T-helper 1 cell treated with Interleukin-12 subunit alpha and Interleukin-12 subunit beta and Interleukin-4 antibody, amounts not matched to agents 30 μg/mL and 1 μg/mL, for 36 hours (primary cell): ENCODE data around the gene TMEM119.

Experiments
- H3K27ac Mint-ChIP-seq: one replicate; pipeline ENCODE4 v1.8.0; 2021; ENCODE audit warnings: mild to moderate bottlenecking, mixed read lengths
- H3K27me3 Mint-ChIP-seq: one replicate; pipeline ENCODE4 v1.8.0; 2021; ENCODE audit warnings: low read depth, mixed read lengths
- H3K36me3 Mint-ChIP-seq: one replicate; pipeline ENCODE4 v1.8.0; 2021; ENCODE audit warnings: low read depth, mixed read lengths
- H3K4me1 Mint-ChIP-seq: one replicate; pipeline ENCODE4 v1.8.0; 2021; ENCODE audit warnings: low read depth, mixed read lengths
- H3K4me3 Mint-ChIP-seq: one replicate; pipeline ENCODE4 v1.8.0; 2021; ENCODE audit warnings: mild to moderate bottlenecking, moderate library complexity, mixed read lengths
- H3K9me3 Mint-ChIP-seq: one replicate; pipeline ENCODE4 v1.8.0; 2021; ENCODE audit warnings: mixed read lengths

The TMEM119 gene

DNA sequence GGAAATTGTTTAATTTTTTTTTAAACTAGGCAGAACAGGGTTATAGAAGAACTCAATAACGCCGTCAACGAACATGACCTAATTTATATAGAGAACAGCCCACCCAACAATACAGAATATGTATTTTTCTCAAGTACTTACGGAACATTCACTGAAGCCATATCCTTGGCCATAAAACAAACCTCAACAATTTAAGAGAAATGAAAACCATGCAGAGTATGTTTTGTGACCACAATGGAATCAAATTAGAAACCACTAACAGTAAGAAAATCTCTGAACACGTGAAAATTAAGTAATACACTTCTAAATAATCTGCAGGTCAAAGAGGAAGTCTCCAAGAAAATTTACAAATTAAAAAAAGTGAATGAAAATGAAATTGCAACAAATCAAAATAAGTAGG lies 46.3 kb downstream of the TMEM119 start:
- Mint-ChIP-seq H3K9me3 (no peaks in the 10 kb centered on the region), H3K36me3 (peaks cover 17% of the 10 kb centered on the region), H3K4me1 (peaks cover 36% of the 10 kb centered on the region), H3K4me3 (no peak overlapping the region), H3K27me3 (no peaks in the 10 kb centered on the region), H3K27ac (no peak overlapping the region)

DNA sequence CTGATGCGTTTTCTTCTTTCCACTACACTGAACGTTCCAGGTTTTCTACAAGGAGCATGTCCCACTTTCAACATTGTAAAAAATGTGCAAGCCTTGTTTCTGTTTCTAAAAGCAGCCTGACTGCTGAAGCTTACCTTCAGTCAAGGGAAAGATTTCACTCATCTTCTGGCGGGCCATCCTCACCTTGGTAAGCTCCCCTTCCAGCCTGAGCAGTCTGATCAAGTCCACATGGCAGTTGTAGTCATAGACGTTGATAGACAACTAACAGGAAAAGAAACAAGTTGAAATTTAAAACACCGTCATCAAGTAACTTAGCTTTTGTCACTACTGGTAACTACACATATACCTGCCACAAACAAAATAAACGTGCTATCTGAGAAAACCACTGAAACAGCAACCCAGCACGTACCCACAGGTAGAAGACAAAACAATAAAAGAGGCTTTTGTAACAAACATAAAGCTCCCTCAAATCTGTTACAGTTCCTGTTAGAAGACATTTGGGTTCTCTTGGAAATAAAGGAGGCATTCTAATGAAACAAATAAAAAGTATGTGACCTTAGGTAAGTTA lies 48.8 kb downstream of the TMEM119 start:
- no peak overlapping the region for H3K4me3 Mint-ChIP-seq
- H3K36me3 Mint-ChIP-seq = peaks cover 27% of the 10 kb centered on the region
- H3K27me3 Mint-ChIP-seq = no peaks in the 10 kb centered on the region
- no peaks in the 10 kb centered on the region for H3K9me3 Mint-ChIP-seq
- H3K4me1 Mint-ChIP-seq = peaks cover 30% of the 10 kb centered on the region
- H3K27ac Mint-ChIP-seq = no peak overlapping the region

DNA sequence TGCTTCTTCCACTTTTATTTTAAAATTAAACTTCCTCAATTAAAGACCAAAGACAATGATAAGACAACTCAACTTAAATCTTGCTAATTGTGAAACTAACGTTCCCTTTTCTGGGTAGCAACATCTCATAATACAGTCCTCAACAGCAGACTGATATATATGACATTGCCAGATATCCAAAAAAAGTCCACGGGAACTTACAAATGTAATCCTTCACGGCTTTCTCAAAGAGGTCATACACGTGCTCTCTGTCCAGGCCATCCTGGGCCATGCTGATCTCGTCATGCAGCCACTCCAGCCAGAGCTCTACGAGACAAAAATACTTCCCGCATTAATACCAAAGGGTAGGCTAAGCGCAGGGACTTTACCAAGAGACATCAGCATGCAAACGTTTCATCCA lies 50.2 kb downstream of the TMEM119 start:
- H3K27ac Mint-ChIP-seq = no peak overlapping the region
- H3K4me1 Mint-ChIP-seq = peaks cover 30% of the 10 kb centered on the region
- peaks cover 37% of the 10 kb centered on the region for H3K36me3 Mint-ChIP-seq
- H3K27me3 Mint-ChIP-seq = no peaks in the 10 kb centered on the region
- no peak overlapping the region for H3K4me3 Mint-ChIP-seq
- no peaks in the 10 kb centered on the region for H3K9me3 Mint-ChIP-seq

DNA sequence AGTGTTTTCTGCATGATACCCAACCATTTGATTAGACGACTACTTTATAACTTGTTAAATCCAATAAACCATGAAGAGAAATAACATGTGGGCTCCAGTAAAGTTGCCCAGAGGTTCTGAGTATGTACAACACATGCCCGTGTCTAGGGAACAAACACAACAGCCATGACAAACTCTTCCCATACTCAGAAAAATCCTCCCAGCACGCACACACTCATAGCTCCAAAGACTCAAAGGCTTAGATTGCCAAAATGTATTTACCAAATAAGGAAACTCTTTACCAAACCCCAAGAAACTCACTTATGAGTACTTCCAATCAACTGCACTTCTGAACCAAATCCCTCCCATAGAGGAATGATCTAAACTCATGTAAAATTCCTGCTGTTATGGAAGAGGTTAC lies 54.2 kb downstream of the TMEM119 start:
- H3K4me1 Mint-ChIP-seq = peaks cover 19% of the 10 kb centered on the region
- no peak overlapping the region for H3K4me3 Mint-ChIP-seq
- H3K36me3 Mint-ChIP-seq = peaks cover 43% of the 10 kb centered on the region
- H3K9me3 Mint-ChIP-seq = no peaks in the 10 kb centered on the region
- H3K27ac Mint-ChIP-seq = no peak overlapping the region
- no peaks in the 10 kb centered on the region for H3K27me3 Mint-ChIP-seq

DNA sequence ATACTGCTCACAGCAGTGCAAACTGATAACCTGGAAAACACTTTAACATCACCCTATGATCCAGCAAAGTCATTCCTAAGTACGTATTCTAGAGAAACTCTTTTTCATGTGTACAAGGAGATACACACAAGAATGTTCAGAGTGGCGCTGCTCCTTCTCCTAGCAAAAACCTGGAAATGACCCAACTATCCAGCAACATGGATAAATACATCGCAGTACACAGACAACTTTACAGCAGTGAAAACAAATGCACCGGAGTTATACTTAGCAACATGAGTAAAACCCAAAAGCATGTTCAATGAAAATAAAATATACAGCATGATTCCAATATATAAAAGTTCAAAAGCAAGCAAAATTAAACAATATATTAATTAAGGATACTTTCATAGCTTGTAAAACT lies 55.6 kb downstream of the TMEM119 start:
- Mint-ChIP-seq H3K4me1 (peaks cover 20% of the 10 kb centered on the region), H3K27me3 (no peaks in the 10 kb centered on the region), H3K4me3 (no peak overlapping the region), H3K9me3 (no peaks in the 10 kb centered on the region), H3K27ac (no peak overlapping the region), H3K36me3 (peaks cover 46% of the 10 kb centered on the region)
